ENCODE results near the gene CYFIP2.

Gene CYFIP2

DNA sequence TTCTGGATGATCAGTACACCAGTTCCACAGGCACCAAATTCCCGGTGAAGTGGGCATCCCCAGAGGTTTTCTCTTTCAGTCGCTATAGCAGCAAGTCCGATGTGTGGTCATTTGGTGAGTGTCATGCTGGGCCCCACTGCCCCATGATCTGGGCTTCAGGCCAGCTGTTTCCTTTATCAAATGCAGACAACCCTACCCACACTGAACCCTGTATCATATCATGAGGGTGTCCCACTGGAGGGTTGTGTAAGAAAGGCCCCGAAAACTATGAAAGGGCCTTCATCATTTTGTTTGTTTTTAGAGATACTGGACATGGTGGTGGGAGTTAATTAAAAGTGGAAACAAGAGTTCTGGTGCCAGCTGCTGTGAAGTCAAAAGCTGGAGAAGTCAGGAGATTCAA lies 20.0 kb upstream of the CYFIP2 start:
- Histone ChIP-seq H3K27ac (replicated peaks; ENCODE audit: low read length) (no peak overlapping the region), H3K14ac (ENCODE audit: low read length) (no peak overlapping the region)

DNA sequence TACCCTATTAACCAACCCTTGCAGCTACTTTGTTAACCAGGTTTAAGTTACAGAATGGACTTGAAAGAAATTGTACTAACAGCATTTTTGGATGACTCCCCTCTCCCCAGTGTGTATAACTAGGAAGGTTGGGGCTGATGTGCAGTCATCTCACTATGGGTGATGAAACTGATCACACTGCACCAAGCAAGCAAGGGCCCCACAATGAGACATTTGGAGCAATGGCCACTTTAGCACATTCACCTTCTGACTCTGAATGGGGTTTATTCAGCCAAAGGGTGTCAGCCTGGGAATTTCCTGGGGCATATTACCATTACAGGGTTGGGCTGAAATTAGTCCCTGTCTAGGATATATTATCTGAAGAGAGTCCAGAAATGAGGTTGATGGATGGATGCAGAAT lies 18.7 kb upstream of the CYFIP2 start:
- no peak overlapping the region for H3K9ac ChIP-seq (ENCODE audit: low read depth, low read length, poor library complexity)
- no peak overlapping the region for H2BK120ac ChIP-seq (ENCODE audit: low read depth, low read length)
- no peak overlapping the region for H3K18ac ChIP-seq (ENCODE audit: low read length)

More for the DNA sequence above, 20.0 kb upstream of the CYFIP2 start:
- H4K8ac ChIP-seq (ENCODE audit: low read depth, low read length) = no peak overlapping the region
- H3K79me1 ChIP-seq (ENCODE audit: low read depth, low read length) = no peaks in the 10 kb centered on the region
- peak overlapping the region; percentile 77 for H2AFZ ChIP-seq (ENCODE audit: low read length)
- no peak for DNase-seq (ENCODE audit: low spot score)
- no peak overlapping the region for H3K4me3 ChIP-seq (ENCODE audit: low read length in 2 of 2)
- H2BK15ac ChIP-seq (ENCODE audit: low read length) = no peak overlapping the region
- no peak overlapping the region for H2AK5ac ChIP-seq (ENCODE audit: low read depth, low read length)
- no peak overlapping the region for H2BK5ac ChIP-seq (ENCODE audit: low read length)
- peaks cover 6 to 7% of the 10 kb centered on the region in 2 donors for H3K4me1 ChIP-seq (ENCODE audit: control insufficient read depth in 2 of 2, insufficient read depth in 1 of 2, low read depth in 1 of 2, low read length in 2 of 2)
- no peak overlapping the region for H3K9ac ChIP-seq (ENCODE audit: low read depth, low read length, poor library complexity)
- no peak overlapping the region for H2BK12ac ChIP-seq (ENCODE audit: low read length)
- no peak overlapping the region for H3K18ac ChIP-seq (ENCODE audit: low read length)
- no peak overlapping the region for H3K4ac ChIP-seq (ENCODE audit: low read length)
- no peaks in the 10 kb centered on the region for H3K36me3 ChIP-seq (replicated peaks in 1 of 2; ENCODE audit: control insufficient read depth in 2 of 2, insufficient read depth in 2 of 2, low read length in 2 of 2)
- H4K91ac ChIP-seq (ENCODE audit: low read depth, low read length, poor library complexity) = no peak overlapping the region
- no peaks in the 10 kb centered on the region for H3K27me3 ChIP-seq (ENCODE audit: control insufficient read depth in 3 of 3, insufficient read depth in 3 of 3, low read depth in 1 of 3, low read length in 3 of 3)
- H2BK120ac ChIP-seq (ENCODE audit: low read depth, low read length) = no peak overlapping the region
- H3K9me3 ChIP-seq (replicated peaks in 1 of 2; ENCODE audit: control insufficient read depth in 2 of 2, insufficient read depth in 1 of 2, low read depth in 1 of 2, low read length in 2 of 2) = no peaks in the 10 kb centered on the region
- no peak overlapping the region for H3K4me2 ChIP-seq (ENCODE audit: insufficient read depth, low read length, poor library complexity, severe bottlenecking)
- no CpG with 5 or more reads among the region's 4 CpGs for WGBS, 2 donors (ENCODE audit: extremely low coverage in 2 of 2, insufficient read length in 2 of 2, insufficient replicate concordance in 1 of 2)
- H3K23ac ChIP-seq (ENCODE audit: low read depth, low read length, poor library complexity) = no peak overlapping the region

DNA sequence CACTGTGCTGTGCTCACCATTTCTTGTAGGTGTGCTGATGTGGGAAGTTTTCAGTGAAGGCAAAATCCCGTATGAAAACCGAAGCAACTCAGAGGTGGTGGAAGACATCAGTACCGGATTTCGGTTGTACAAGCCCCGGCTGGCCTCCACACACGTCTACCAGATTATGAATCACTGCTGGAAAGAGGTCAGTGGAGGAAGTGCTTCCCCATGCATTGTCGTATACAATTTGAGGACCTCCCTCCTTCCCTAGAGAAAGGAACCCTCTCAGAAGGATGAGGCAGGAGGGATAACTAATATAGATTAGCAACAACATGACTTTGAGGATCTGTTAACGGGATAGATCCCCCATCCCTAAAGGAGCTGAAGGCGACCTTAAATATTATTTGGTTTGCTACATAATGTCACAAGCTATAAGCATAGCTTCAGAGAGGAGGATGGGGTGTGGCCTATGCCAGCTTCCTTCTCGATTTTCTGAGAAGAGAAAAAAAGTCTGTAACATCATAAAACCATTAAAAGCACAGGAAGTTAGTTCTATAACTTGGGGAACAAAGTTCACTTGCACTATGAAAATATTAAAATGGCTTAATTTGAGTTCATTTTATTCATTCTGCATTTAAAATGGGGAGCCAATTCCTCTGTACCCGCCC lies 17.0 kb upstream of the CYFIP2 start:
- no CpG with 5 or more reads among the region's 11 CpGs for WGBS, 2 donors (ENCODE audit: extremely low coverage in 2 of 2, insufficient read length in 2 of 2, insufficient replicate concordance in 1 of 2)
- H2BK12ac ChIP-seq (ENCODE audit: low read length) = no peak overlapping the region
- DNase-seq (ENCODE audit: low spot score) = no peak
- no peaks in the 10 kb centered on the region for H3K79me1 ChIP-seq (ENCODE audit: low read depth, low read length)
- no peak overlapping the region for H4K91ac ChIP-seq (ENCODE audit: low read depth, low read length, poor library complexity)
- no peak overlapping the region for H2BK120ac ChIP-seq (ENCODE audit: low read depth, low read length)
- H2AK5ac ChIP-seq (ENCODE audit: low read depth, low read length) = no peak overlapping the region
- H3K27me3 ChIP-seq (ENCODE audit: control insufficient read depth in 3 of 3, insufficient read depth in 3 of 3, low read depth in 1 of 3, low read length in 3 of 3) = no peaks in the 10 kb centered on the region
- no peak overlapping the region for H3K23ac ChIP-seq (ENCODE audit: low read depth, low read length, poor library complexity)
- no peak overlapping the region for H3K9ac ChIP-seq (ENCODE audit: low read depth, low read length, poor library complexity)
- H3K27ac ChIP-seq (replicated peaks; ENCODE audit: low read length) = no peak overlapping the region
- peaks cover 6 to 7% of the 10 kb centered on the region in 2 donors for H3K4me1 ChIP-seq (ENCODE audit: control insufficient read depth in 2 of 2, insufficient read depth in 1 of 2, low read depth in 1 of 2, low read length in 2 of 2)
- no peak overlapping the region for H4K8ac ChIP-seq (ENCODE audit: low read depth, low read length)
- H3K4ac ChIP-seq (ENCODE audit: low read length) = no peak overlapping the region
- no peak overlapping the region for H3K14ac ChIP-seq (ENCODE audit: low read length)
- H2AFZ ChIP-seq (ENCODE audit: low read length) = no peak overlapping the region
- no peak overlapping the region for H3K4me2 ChIP-seq (ENCODE audit: insufficient read depth, low read length, poor library complexity, severe bottlenecking)
- no peak overlapping the region for H3K18ac ChIP-seq (ENCODE audit: low read length)
- no peaks in the 10 kb centered on the region for H3K9me3 ChIP-seq (replicated peaks in 1 of 2; ENCODE audit: control insufficient read depth in 2 of 2, insufficient read depth in 1 of 2, low read depth in 1 of 2, low read length in 2 of 2)
- no peak overlapping the region for H2BK15ac ChIP-seq (ENCODE audit: low read length)
- H3K4me3 ChIP-seq (ENCODE audit: low read length in 2 of 2) = no peak overlapping the region
- no peak overlapping the region for H2BK5ac ChIP-seq (ENCODE audit: low read length)
- H3K36me3 ChIP-seq (replicated peaks in 1 of 2; ENCODE audit: control insufficient read depth in 2 of 2, insufficient read depth in 2 of 2, low read length in 2 of 2) = no peaks in the 10 kb centered on the region

More for the DNA sequence above, 18.7 kb upstream of the CYFIP2 start:
- Histone ChIP-seq H3K4ac (ENCODE audit: low read length) (no peak overlapping the region), H2BK5ac (ENCODE audit: low read length) (no peak overlapping the region), H2AK5ac (ENCODE audit: low read depth, low read length) (no peak overlapping the region), H2BK15ac (ENCODE audit: low read length) (no peak overlapping the region), H3K79me1 (ENCODE audit: low read depth, low read length) (no peaks in the 10 kb centered on the region), H2BK12ac (ENCODE audit: low read length) (no peak overlapping the region), H3K4me2 (ENCODE audit: insufficient read depth, low read length, poor library complexity, severe bottlenecking) (no peak overlapping the region), H3K4me1 (ENCODE audit: control insufficient read depth in 2 of 2, insufficient read depth in 1 of 2, low read depth in 1 of 2, low read length in 2 of 2) (peaks cover 6 to 7% of the 10 kb centered on the region in 2 donors), H4K91ac (ENCODE audit: low read depth, low read length, poor library complexity) (no peak overlapping the region), H2AFZ (ENCODE audit: low read length) (no peak overlapping the region), H3K4me3 (ENCODE audit: low read length in 2 of 2) (no peak overlapping the region), H3K27me3 (ENCODE audit: control insufficient read depth in 3 of 3, insufficient read depth in 3 of 3, low read depth in 1 of 3, low read length in 3 of 3) (no peaks in the 10 kb centered on the region), H3K36me3 (replicated peaks in 1 of 2; ENCODE audit: control insufficient read depth in 2 of 2, insufficient read depth in 2 of 2, low read length in 2 of 2) (no peaks in the 10 kb centered on the region), H3K14ac (ENCODE audit: low read length) (no peak overlapping the region), H3K9me3 (replicated peaks in 1 of 2; ENCODE audit: control insufficient read depth in 2 of 2, insufficient read depth in 1 of 2, low read depth in 1 of 2, low read length in 2 of 2) (no peaks in the 10 kb centered on the region), H3K27ac (replicated peaks; ENCODE audit: low read length) (no peak overlapping the region), H4K8ac (ENCODE audit: low read depth, low read length) (no peak overlapping the region), H3K23ac (ENCODE audit: low read depth, low read length, poor library complexity) (no peak overlapping the region)
- DNase-seq (ENCODE audit: low spot score) = no peak

DNA sequence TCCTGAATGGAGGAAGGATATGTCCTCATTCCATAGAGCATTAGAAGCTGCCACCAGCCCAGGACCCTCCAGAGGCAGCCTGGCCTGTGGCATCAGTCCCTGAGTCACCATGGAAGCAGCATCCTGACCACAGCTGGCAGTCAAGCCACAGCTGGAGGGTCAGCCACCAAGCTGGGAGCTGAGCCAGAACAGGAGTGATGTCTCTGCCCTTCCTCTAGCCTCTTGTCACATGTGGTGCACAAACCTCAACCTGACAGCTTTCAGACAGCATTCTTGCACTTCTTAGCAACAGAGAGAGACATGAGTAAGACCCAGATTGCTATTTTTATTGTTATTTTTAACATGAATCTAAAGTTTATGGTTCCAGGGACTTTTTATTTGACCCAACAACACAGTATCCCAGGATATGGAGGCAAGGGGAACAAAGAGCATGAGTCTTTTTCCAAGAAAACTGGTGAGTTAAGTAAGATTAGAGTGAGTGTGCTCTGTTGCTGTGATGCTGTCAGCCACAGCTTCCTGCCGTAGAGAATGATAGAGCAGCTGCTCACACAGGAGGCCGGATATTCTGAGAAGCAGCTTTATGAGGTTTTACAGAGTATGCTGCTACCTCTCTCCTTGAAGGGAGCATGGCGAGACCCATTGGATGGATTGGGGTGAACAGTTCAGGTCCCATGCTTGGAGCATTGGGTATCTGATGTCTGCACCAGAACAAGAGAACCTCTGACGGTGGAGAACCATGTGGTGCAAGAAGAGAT lies 13.0 kb upstream of the CYFIP2 start:
- no peak for DNase-seq (ENCODE audit: low spot score)
- H2BK5ac ChIP-seq (ENCODE audit: low read length) = no peak overlapping the region
- no peak overlapping the region for H2BK15ac ChIP-seq (ENCODE audit: low read length)
- H3K4ac ChIP-seq (ENCODE audit: low read length) = no peak overlapping the region
- no peak overlapping the region for H4K91ac ChIP-seq (ENCODE audit: low read depth, low read length, poor library complexity)
- no peak overlapping the region for H2AK5ac ChIP-seq (ENCODE audit: low read depth, low read length)
- H3K4me1 ChIP-seq (ENCODE audit: control insufficient read depth in 2 of 2, insufficient read depth in 1 of 2, low read depth in 1 of 2, low read length in 2 of 2) = no peaks in the 10 kb centered on the region
- H3K27ac ChIP-seq (replicated peaks; ENCODE audit: low read length) = no peak overlapping the region
- no peak overlapping the region for H3K4me2 ChIP-seq (ENCODE audit: insufficient read depth, low read length, poor library complexity, severe bottlenecking)
- no peaks in the 10 kb centered on the region for H3K36me3 ChIP-seq (replicated peaks in 1 of 2; ENCODE audit: control insufficient read depth in 2 of 2, insufficient read depth in 2 of 2, low read length in 2 of 2)
- no peaks in the 10 kb centered on the region for H3K27me3 ChIP-seq (ENCODE audit: control insufficient read depth in 3 of 3, insufficient read depth in 3 of 3, low read depth in 1 of 3, low read length in 3 of 3)
- no peak overlapping the region for H3K14ac ChIP-seq (ENCODE audit: low read length)
- no peaks in the 10 kb centered on the region for H3K79me1 ChIP-seq (ENCODE audit: low read depth, low read length)
- no peak overlapping the region for H3K9ac ChIP-seq (ENCODE audit: low read depth, low read length, poor library complexity)
- no peak overlapping the region for H2BK12ac ChIP-seq (ENCODE audit: low read length)
- no peak overlapping the region for H4K8ac ChIP-seq (ENCODE audit: low read depth, low read length)
- H2AFZ ChIP-seq (ENCODE audit: low read length) = peak overlapping the region; percentile 27
- H3K4me3 ChIP-seq (ENCODE audit: low read length in 2 of 2) = no peak overlapping the region
- no CpG with 5 or more reads among the region's 4 CpGs for WGBS, 2 donors (ENCODE audit: extremely low coverage in 2 of 2, insufficient read length in 2 of 2, insufficient replicate concordance in 1 of 2)
- H3K9me3 ChIP-seq (replicated peaks in 1 of 2; ENCODE audit: control insufficient read depth in 2 of 2, insufficient read depth in 1 of 2, low read depth in 1 of 2, low read length in 2 of 2) = no peaks in the 10 kb centered on the region
- no peak overlapping the region for H3K23ac ChIP-seq (ENCODE audit: low read depth, low read length, poor library complexity)
- H3K18ac ChIP-seq (ENCODE audit: low read length) = no peak overlapping the region
- no peak overlapping the region for H2BK120ac ChIP-seq (ENCODE audit: low read depth, low read length)

Data from neuronal stem cell (in vitro differentiated cells).